Body of pancreas (tissue), 4 donors: Measurements from ENCODE around the gene UBP1. TPM values are rescaled to one million over a fixed set of nuclear protein-coding genes. Genes with fewer than 3 reads are reported as not detected.

ENCODE experiments used
- ATAC-seq: fragments of 150-250 bp; one replicate; pipeline ENCODE4 v1.9.1; 2016
- DNase-seq, 4 donors: peaks; one replicate each; pipeline ENCODE4 v3.0.0-alpha.2; 2019
- H3K27ac ChIP-seq, 4 donors: fragments of 200-600 bp; sonication (generic); 1 replicate in 3 of 4; 2 replicates in 1 of 4; pipeline versions ENCODE4 v1.5.1 to v1.6.1; 2016 to 2019; ENCODE audit warnings: mild to moderate bottlenecking in 1 of 4, mixed read lengths in 1 of 4, moderate library complexity in 1 of 4
- H3K27me3 ChIP-seq, 2 donors: fragments of 200-600 bp; sonication (generic); one replicate each; pipeline ENCODE4 v1.6.0; 2016; ENCODE audit warnings: mild to moderate bottlenecking in 1 of 2
- H3K36me3 ChIP-seq, 2 donors: fragments of 200-600 bp; sonication (generic); replicated peaks in 1 of 2; 2 replicates each; pipeline ENCODE4 v1.5.1; 2016; ENCODE audit warnings: low read depth in 2 of 2; ENCODE audit not compliant: insufficient read depth in 1 of 2
- H3K4me1 ChIP-seq: fragments of 200-600 bp; sonication (generic); one replicate; pipeline ENCODE4 v1.6.0; 2016
- H3K4me3 ChIP-seq, 2 donors: fragments of 200-600 bp; sonication (generic); 1 replicate in 1 of 2; 2 replicates in 1 of 2; pipeline ENCODE4 v1.5.1; 2016 to 2019
- H3K9me3 ChIP-seq, 3 donors: fragments of 200-600 bp; sonication (generic); 1 replicate in 2 of 3; 2 replicates in 1 of 3; pipeline ENCODE4 v1.5.1; 2016
- POLR2A ChIP-seq, 3 donors: fragments of 450-650 bp; IDR thresholded peaks; one replicate each; pipeline ENCODE4 v1.6.1; 2016; ENCODE audit warnings: antibody characterized with exemption in 3 of 3, mild to moderate bottlenecking in 2 of 3
- WGBS, 2 donors: methylation state at CpG; one replicate each; pipeline ENCODE4 v1.1.5; 2017; 5-methylcytosine and 5-hydroxymethylcytosine counted together
- intact Hi-C: fragments of 100-400 bp; cut with DNase I; formaldehyde crosslinking; loops from one replicate; pipeline ENCODE4 v1.15.1; 2023
- total RNA-seq, 2 donors: library from RNA; depleted of rRNA; stranded (reverse); fragments of >200 nt; gene quantifications; one replicate each; pipeline ENCODE4 v1.1.0, GENCODE V29; 2016
- TF ChIP-seq, protein P1 (sequence below), 7 experiments: fragments of 450-650 bp in 4 of 7; fragments of 200-600 bp in 3 of 7; sonication (generic) in 3 of 7; IDR thresholded peaks; one replicate each; pipeline ENCODE4 v1.5.1; 2016 to 2019; ENCODE audit warnings: antibody characterized with exemption in 7 of 7

The UBP1 gene, protein sequence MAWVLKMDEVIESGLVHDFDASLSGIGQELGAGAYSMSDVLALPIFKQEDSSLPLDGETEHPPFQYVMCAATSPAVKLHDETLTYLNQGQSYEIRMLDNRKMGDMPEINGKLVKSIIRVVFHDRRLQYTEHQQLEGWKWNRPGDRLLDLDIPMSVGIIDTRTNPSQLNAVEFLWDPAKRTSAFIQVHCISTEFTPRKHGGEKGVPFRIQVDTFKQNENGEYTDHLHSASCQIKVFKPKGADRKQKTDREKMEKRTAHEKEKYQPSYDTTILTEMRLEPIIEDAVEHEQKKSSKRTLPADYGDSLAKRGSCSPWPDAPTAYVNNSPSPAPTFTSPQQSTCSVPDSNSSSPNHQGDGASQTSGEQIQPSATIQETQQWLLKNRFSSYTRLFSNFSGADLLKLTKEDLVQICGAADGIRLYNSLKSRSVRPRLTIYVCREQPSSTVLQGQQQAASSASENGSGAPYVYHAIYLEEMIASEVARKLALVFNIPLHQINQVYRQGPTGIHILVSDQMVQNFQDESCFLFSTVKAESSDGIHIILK
- total RNA-seq: 100 to 1,000 TPM in 1 of 2 donors, 10 to 100 TPM in 1; 41.5 to 121 TPM

DNA sequence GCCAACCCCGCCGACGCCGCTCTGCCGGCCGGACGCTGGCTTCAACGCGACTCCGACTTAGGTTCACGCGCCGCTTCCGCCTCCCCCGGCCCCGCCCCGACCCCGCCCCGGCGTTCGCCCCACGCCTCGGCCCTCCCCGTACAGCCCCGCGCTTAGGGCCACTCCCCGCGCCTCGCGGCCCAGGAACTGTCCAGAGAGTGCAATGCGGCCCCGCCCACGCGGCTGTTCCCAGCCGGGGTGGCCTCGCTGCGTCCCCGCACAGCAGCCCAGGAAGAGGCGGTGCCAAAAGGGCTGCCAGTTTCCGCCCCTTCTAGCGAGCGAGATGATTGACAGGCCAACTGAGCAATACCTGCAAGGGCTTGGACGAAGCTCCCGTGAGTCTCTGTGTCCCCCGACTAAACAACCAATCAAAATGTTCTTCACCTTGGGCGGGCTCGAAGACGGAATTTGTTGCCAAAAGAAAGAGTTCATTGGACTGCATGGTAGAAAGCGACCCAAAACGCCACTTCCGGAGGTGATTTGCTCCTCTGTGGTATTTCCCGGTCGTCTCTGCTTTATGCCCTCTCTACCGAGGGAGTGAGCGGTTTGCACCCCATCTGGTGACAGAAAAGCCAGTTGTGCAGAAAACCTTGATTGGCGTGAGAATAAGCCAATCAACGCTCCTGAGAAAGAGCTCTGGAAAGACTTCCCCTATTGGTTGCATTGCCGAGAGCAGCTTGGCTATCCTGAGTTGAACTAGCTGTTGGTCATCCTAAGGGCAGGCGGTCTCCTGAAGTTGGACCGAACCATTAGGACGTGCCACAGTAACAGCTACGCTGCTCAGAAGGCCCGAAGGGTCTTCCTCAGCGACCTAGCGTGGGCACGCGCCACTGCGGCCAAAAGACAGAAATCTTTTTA, at the start of gene UBP1:
TSS of gene UBP1 (minus strand) at position 78 of the 897 bp plus-strand sequence. CDS start 557 bp downstream, outside the sequence.
- peak within 1 kb of the TSS; percentile 63 to 68 for H3K4me3 ChIP-seq
- WGBS, 2 donors: 0 to 1% methylated on average over 23 to 40 of the region's 68 CpGs
- H3K27ac ChIP-seq: peak within 1 kb of the TSS; percentile 98 to 99 (median 99)
- DNase-seq (peak; percentile 99 to 100 (median 100)), ATAC-seq (peak; percentile 89)
- TF ChIP-seq, protein P1, sequence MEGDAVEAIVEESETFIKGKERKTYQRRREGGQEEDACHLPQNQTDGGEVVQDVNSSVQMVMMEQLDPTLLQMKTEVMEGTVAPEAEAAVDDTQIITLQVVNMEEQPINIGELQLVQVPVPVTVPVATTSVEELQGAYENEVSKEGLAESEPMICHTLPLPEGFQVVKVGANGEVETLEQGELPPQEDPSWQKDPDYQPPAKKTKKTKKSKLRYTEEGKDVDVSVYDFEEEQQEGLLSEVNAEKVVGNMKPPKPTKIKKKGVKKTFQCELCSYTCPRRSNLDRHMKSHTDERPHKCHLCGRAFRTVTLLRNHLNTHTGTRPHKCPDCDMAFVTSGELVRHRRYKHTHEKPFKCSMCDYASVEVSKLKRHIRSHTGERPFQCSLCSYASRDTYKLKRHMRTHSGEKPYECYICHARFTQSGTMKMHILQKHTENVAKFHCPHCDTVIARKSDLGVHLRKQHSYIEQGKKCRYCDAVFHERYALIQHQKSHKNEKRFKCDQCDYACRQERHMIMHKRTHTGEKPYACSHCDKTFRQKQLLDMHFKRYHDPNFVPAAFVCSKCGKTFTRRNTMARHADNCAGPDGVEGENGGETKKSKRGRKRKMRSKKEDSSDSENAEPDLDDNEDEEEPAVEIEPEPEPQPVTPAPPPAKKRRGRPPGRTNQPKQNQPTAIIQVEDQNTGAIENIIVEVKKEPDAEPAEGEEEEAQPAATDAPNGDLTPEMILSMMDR (IDR thresholded peaks at IDR 0.05): peak in 3 of 7 experiments; percentile 10 to 26 (median 13)
- TF ChIP-seq POLR2A (IDR thresholded peaks at IDR 0.05): peak; percentile 76 to 98 (median 96)
- H3K4me1 ChIP-seq: peaks cover 46% of the 10 kb centered on the region
- no peaks in the 10 kb centered on the region for H3K27me3 ChIP-seq
- no peaks in the 10 kb centered on the region for H3K9me3 ChIP-seq
- no peaks in the 10 kb centered on the region for H3K36me3 ChIP-seq
- intact Hi-C loops: no loop called here

DNA sequence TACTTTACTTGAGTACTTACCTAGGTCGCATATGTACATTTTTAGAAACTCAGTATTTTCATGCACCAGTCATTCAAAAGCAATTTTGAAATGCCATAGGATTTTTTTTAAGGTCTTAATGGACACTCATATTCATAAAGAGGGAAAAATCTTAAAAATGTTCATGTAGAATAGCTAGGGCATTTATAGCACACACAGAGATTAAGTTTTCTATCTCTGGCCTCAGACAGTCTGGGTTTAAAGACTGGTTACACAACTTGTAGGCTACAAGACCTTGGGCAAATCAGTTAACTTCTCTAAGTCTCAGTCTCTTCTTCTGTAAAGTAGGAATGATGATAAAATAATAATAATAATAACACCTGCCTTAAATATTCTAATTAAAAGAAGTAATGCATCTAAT, 48.5 kb upstream of the UBP1 start:
- H3K27ac ChIP-seq: no peak overlapping the region
- no peak for TF ChIP-seq POLR2A (IDR thresholded peaks at IDR 0.05)
- TF ChIP-seq, protein P1 (IDR thresholded peaks at IDR 0.05): no peak
- DNase-seq: no peak
- no peaks in the 10 kb centered on the region for H3K36me3 ChIP-seq
- WGBS, 2 donors: 87 to 88% methylated on average over 1 of the region's 1 CpG
- no peak for ATAC-seq
- no peak overlapping the region for H3K4me3 ChIP-seq
- H3K4me1 ChIP-seq: peaks cover 8% of the 10 kb centered on the region
- no peaks in the 10 kb centered on the region for H3K9me3 ChIP-seq
- H3K27me3 ChIP-seq: no peaks in the 10 kb centered on the region
- intact Hi-C loops: no loop called here

DNA sequence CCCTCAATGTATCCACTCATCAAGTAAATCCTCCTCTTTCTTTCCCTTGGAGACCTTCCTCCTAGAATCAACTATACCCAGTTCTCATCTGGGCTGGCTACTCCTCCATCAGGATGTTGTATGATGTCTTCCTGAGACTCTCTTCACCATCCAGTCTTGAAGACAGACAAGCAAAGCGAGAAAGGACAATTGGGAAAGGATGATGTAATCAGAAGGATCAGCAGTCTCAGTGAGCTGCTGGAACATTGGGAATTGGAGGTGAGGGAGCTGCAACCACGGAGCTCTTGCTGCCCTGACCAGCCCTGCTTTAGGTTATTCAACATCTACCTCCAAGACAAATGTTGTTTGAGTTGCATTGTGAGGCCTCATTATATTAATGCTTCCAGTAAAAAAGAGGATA, 48.0 kb upstream of the UBP1 start:
- intact Hi-C loops: no loop called here
- TF ChIP-seq, protein P1 (IDR thresholded peaks at IDR 0.05): no peak
- no peak for TF ChIP-seq POLR2A (IDR thresholded peaks at IDR 0.05)
- H3K27me3 ChIP-seq: no peaks in the 10 kb centered on the region

DNA sequence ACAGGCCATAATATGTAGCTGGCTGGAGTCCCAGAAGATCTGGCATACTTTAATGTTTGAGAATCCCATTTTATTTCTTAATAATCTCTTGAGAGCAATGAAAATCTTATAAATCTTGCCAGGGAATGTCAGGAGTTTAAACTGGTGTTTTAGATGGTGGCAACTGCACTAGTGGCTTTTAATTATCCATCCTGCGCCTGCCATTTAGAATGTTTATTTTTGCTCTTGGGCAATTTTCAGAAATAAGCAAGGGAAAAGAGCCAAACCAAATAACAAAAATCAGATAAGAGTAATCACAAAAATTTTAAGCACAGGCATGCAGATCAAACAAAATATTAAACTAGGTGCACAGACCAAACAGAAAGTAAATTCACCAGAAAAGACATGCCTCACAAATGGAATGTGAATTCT, 41.9 kb upstream of the UBP1 start:
- TF ChIP-seq, protein P1 (IDR thresholded peaks at IDR 0.05): no peak
- TF ChIP-seq POLR2A (IDR thresholded peaks at IDR 0.05): no peak
- Histone ChIP-seq H3K4me1 (peaks cover 18% of the 10 kb centered on the region), H3K9me3 (no peaks in the 10 kb centered on the region), H3K36me3 (no peaks in the 10 kb centered on the region), H3K4me3 (no peak overlapping the region), H3K27me3 (no peaks in the 10 kb centered on the region), H3K27ac (peak overlapping the region in 3 of 4 donors; percentile 6 to 64 (median 37))
- DNase-seq (peak in 1 of 4 donors; percentile 16), ATAC-seq (peak; percentile 71)
- 4 to 19% methylated on average over 1 of the region's 1 CpG for WGBS, 2 donors
- intact Hi-C loops: no loop called here

More for the DNA sequence above, 48.0 kb upstream of the UBP1 start:
- H3K4me3 ChIP-seq: no peak overlapping the region
- DNase-seq (no peak), ATAC-seq (no peak)
- peaks cover 10% of the 10 kb centered on the region for H3K4me1 ChIP-seq
- H3K36me3 ChIP-seq: no peaks in the 10 kb centered on the region
- no peaks in the 10 kb centered on the region for H3K9me3 ChIP-seq
- 96 to 97% methylated on average over 2 of the region's 2 CpGs for WGBS, 2 donors
- no peak overlapping the region for H3K27ac ChIP-seq
